Stimulated activated naive CD4-positive, alpha-beta T cell treated with Interleukin-2 at 50 U/mL for 16 hours (primary cell): ENCODE measurements around the gene DIP2A.

Experiments used
- DNase-seq: peaks from one replicate; lab custom pipeline; 2025; lab: John Stamatoyannopoulos, UW

The DIP2A gene

GRCh38 chr21:46480466-46480865, 21.8 kb downstream of the DIP2A start:
- no peak for DNase-seq

DNA sequence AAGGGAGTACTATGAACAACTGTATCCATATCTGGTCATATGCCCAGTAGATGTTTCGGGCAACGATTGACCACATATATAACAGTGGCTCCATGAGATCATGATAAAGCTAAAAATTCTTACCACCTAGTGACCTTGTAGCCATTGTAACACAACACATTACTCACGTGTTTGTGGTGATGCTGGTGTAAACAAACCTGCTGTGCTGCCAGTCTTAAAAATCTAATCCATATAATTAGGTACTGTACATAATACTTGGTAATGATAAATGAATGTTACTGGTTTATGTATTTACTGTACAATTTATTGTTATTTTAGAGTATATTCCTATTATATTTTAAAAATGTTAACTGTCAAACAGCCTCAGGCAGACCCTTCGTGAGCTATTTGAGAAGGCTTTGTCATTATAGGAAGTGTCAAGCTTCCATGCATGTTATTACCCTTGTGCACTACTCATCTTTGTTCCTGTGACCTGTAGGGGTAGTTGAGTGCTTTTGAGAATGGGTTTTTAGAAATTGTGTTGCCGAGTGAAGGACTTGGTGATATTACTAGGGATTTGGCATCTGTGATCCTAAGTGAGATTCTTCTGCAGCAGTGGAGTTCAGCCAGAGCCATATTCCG, 23.6 kb downstream of the DIP2A start:
- DNase-seq: no peak

DNA sequence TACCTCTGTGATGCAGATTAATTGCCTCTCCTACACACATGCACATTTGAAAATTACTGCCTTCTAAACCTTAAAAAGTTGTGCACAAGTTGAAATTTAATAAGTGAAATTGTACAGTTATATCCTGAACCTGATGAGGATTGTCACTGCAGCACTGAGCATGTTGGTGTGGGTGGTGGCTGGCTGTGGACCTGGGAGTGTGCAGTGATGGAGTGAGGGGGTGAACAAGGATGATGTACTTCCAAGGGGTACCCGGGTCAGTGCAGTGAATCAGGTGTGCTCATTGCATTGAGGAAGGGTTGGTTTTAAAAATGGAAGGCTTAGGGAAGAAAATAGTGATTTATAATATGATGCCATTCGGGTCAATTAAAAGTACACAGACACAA, 24.1 kb downstream of the DIP2A start:
- no peak for DNase-seq

- DNase-seq: no peak
Measured at GRCh38 chr21:46483300-46484295, 24.9 kb downstream of the DIP2A start.

DNA sequence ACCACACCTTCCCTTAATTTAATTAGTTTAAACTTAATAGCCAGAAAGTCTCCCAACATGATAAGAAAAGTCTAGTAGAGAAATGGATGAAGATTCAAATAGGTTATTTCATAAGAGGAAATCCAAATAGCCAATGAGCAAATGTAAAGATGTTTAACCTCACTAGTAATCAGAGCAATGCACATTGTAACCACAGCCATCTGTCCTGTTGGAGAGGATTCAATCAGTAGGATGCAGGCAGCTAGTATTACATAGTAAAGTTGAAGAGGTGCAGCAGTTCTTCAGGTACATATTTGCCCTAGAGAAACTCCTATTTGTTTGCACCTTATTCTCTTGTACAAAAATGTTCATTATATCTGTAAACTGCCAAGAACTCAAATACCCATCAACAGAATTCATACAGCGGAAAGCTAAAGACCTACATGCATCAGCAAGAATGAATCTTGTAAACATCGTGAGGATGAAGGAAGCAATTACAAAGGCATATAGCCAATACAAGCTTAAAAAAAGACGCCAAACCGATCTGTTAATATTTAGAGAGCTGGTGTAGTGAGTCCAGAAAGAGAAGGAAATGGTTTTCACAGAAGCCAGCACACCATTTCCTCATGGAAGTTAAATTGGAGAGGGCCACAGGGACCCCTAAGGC, 27.9 kb downstream of the DIP2A start:
- DNase-seq: no peak

DNA sequence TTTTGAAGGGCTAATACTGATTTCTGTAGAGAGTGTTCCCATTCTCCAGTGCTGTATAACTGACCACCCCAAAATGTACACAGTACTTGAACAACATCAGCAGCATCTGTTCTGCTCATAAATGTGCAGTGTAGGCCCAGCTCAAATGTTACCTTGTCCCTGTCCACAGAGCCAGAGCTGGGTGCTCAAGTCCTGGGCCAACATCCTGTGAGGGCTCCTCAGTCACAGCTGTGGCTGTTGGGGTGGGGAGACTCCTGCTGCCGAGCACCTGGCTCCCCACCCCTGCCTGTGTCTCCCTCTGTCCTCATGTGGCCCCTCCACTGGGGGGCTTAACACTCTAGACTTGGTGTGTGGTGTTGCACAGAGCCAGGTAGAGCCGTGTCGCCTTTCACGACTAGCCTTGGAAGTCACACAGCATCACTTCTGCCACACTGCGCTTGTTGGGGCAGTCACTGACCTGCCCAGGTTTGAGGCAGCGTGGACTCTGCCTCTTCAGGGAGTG, 30.5 kb downstream of the DIP2A start:
- DNase-seq: no peak

DNA sequence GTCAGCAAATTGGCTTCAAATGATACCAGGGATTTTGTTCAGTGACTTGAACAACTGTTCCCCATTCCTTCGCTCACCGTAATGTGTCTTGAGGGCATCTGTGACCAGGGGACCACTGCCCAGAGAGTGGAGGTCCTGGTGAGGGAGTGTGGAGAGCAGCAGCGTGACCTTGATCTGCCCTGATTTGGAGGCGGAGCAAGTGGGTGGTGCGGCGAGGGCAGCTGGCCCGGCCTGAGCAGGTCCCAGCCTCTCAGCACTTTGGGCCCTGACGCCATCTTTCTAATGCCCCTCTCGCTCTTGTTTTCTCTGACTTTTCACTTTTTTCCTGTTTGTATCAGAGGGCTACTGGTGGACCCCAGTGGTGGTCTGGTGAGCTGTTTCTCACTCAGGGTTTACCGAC, 31.1 kb downstream of the DIP2A start:
- no peak for DNase-seq

- DNase-seq: no peak
Measured at GRCh38 chr21:46491553-46491952, 32.9 kb downstream of the DIP2A start.

DNA sequence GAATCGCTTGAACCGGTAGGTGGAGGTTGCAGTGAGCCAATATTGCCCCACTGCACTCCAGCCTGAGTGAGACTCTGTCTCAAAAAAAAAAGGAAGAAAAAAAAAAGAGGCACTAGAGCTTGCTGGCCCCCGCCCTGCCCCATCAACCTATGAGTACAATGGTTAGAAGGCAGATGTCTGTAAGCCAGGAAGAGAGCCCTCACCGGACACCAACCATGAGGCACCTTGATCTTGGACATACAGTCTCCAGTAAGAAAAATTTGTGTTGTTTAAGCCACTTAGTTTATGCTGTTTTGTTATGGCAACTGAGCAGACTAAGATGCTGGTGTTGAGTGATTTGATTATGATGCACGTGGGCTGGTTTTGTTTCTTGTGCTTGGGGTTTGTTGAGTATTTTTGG, 34.2 kb downstream of the DIP2A start:
- DNase-seq: no peak

- no peak for DNase-seq
Measured at GRCh38 chr21:46493828-46494227, 35.1 kb downstream of the DIP2A start.

DNA sequence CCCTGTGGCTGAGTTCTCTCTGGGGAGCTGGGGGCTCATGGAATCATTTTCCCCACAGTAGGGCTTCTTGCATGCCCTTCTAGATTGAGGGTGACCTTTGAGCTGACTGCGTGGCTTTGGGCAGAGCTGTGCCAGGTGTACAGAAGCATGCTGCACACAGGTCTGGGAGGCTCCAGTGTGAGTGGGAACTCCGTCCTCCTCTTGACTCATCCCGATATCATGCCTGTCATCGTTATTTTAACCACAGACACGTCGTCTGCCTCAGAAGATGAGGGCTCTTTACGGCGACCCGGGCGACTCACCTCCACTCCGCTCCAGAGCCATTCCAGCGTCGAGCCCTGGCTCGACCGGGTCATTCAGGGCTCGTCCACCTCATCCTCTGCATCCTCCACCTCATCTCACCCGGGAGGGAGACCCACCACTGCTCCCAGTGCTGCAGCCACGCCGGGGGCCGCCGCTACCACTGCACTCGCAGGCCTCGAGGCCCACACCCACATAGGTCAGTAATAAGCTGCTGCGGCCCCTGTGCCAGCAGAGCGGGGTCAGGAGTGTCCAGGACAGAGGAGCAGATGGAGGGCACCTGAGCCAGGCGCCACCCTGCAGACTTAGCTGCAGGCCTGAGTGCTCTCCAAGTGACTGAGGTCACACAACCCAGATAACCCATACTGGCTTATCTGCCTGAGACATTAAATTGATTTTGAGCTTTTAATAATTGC, 39.8 kb downstream of the DIP2A start:
- DNase-seq: no peak

GRCh38 chr21:46500224-46500861, 41.7 kb downstream of the DIP2A start:
- DNase-seq: no peak

- no peak for DNase-seq
Measured at GRCh38 chr21:46503922-46504550, 45.3 kb downstream of the DIP2A start.

DNA sequence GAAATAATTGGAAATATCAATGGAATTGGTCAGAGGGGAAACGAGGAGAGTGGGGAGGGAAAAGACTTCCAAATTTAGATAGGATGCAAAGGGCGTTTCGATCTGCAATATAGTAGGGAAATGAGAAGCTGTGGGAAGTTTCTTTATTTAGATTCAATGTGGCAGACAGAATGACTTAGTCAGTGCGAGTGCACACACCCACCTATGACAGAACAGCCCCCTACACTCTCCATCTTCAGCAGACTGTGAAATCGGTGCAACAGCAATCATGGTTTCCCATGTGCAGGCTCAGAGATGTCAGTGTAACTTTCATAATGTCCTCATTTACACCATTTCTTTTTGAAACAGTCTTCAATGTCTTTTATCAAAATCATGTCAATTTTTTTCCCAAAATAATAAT, 46.0 kb downstream of the DIP2A start:
- DNase-seq: no peak

GRCh38 chr21:46507562-46507961, 48.9 kb downstream of the DIP2A start:
- no peak for DNase-seq

DNA sequence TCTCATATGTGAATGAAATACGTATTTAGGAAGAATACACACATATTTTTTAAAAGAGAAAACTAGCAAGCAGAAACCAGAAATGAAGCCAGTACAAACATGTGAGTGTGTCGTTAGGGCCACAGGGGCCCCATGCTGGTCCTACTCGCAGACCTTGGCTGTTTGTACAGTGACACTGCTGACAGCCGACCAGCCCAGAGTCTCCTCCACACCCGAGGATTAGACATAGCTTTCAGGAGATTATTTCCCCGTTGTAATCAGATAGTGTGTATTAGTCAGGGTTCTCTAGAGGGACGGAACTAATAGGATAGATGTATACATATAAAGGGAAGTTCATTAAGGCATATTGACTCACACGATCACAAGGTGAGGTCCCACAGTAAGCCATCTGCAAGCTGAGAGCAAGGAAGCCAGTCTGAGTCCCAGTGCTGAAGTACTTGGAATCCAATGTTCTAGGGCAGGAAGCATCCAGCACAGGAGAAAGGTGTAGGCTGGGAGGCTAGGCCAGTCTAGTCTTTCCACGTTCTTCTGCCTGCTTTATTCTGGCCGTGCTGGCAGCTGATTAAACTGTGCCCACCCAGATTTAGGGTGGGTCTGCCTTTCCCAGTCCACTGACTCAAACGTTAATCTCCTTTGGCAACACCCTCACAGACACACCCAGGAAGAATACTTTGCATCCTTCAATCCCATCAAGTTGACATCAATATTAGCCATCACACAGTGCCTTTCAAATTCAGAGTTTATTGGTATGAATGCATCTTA, 51.2 kb downstream of the DIP2A start:
- no peak for DNase-seq

DNA sequence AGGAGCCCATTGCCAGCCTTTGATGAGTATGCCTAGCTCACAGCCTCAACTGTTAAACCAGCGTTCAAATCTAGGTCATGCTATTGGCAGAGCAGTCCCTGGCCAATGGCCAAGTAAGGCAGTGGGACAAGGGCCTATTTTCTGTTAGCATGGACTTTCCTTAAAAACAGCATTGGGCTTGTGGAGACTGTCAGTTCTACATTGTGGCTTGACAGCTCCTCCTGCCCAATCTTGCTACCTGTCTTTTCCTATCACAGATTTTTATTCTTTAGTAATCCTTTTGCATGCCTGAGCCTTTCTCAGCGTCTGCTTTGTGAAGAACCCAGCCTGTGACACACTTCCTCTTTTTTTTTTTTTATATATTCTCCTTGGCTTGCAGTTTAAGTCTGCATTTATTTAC, 56.4 kb downstream of the DIP2A start:
- no peak for DNase-seq

DNA sequence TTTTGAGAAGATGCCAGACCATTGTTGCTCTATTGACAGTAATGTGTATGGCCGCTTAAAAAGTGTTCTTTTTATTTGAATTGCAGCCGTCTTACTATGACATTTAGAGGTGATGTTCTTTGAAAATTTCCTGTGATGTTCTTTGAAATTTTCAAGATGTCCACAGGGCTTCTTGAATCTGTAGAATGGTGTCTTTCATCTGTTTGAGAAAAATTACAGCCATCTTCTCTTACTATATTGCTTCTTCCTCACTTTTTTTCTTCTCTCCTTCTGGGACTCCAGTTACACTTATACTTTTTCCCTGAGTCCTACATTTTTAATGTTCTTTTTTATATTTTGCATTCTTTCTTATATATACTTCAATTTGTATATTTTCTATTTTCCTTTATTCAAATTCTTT, 57.4 kb downstream of the DIP2A start:
- DNase-seq: no peak

- DNase-seq: no peak
Measured at GRCh38 chr21:46517361-46517760, 58.7 kb downstream of the DIP2A start.

DNA sequence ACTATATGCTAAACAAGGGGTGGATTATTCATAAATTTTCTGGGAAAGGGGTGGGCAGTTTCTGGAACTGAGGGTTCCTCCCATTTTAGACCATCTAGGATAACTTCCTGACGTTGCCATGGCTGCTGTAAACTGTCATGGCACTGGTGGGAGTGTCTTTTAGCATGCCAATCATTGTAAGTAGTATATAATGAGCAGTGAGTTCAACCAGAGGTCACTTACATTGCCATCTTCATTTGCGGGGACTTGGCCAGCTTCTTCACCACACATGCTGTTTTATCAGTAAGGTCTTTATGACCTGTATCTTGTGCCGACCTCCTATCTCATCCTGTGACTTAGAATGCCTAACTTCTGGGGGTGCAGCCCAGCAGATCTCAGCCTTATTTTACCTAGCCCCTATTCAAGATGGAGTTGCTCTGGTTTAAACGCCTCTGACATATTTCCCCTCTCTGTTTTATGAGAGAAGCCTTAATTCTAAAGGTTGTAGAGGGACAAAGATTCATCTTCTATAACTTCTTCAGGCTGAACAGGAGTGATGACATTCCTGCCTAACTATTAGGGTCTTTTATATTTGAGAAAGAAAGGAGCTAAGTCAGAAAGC, 60.4 kb downstream of the DIP2A start:
- DNase-seq: no peak
